GM12875 (cell line): ENCODE data around the gene RPS6KA2.
"Not testable (repeated sequence)": the region's sequence is repeated elsewhere in the genome, so short reads cannot be mapped to it uniquely, and the experiment has no call there.

Experiments used
- H3K4me3 ChIP-seq: one replicate; pipeline ENCODE4 v1.5.1; 2011; ENCODE audit warnings: low read depth, low read length, control low read depth
- TF ChIP-seq, protein P1 (sequence below): IDR thresholded peaks from 2 replicates; pipeline ENCODE4 v1.5.1; 2011; ENCODE audit warnings: low read depth, mild to moderate bottlenecking, control low read depth, inconsistent platforms, low read length, moderate library complexity, borderline replicate concordance; ENCODE audit not compliant: insufficient read depth

RPS6KA2 gene

DNA sequence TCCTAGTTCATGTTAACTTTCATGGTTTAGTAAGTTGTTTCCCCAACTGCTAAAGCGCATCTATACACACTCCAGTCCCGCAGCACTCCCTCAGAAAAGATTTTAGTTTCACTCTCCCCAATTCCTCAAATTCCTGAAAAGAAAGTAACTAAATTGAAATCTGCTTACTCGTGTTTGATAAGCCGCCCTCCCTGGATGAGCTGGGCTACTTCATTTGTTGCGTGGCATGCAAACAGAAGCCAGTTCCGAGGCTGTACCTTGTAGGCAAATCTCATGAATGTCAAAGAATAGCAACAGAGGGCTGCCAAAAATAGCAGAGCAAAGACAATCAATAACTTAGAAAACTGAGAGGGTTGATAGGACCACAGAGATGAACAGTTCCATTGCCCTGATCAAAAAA is 261.2 kb downstream of the RPS6KA2 start:
- TF ChIP-seq, protein P1, sequence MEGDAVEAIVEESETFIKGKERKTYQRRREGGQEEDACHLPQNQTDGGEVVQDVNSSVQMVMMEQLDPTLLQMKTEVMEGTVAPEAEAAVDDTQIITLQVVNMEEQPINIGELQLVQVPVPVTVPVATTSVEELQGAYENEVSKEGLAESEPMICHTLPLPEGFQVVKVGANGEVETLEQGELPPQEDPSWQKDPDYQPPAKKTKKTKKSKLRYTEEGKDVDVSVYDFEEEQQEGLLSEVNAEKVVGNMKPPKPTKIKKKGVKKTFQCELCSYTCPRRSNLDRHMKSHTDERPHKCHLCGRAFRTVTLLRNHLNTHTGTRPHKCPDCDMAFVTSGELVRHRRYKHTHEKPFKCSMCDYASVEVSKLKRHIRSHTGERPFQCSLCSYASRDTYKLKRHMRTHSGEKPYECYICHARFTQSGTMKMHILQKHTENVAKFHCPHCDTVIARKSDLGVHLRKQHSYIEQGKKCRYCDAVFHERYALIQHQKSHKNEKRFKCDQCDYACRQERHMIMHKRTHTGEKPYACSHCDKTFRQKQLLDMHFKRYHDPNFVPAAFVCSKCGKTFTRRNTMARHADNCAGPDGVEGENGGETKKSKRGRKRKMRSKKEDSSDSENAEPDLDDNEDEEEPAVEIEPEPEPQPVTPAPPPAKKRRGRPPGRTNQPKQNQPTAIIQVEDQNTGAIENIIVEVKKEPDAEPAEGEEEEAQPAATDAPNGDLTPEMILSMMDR = no peak
- no peak overlapping the region for H3K4me3 ChIP-seq

DNA sequence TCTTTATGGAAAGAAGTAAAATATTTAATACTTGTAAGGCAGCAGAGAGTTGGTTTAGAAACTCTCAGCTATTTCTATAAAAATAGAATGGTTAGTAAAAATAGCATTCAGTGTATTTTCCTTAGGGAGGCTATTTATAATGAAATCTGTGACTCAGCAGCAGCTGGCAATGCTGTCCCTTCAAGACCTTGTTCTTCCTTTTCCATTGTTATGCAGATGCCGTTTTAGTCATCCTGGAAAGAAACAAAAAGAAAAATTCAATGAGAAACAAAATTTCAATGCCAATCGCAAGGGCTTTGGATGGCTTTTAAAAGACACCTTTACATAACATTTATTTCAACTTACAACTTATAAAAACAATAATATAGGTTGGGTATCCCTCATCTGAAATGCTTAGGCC is 261.8 kb downstream of the RPS6KA2 start:
- no peak overlapping the region for H3K4me3 ChIP-seq
- TF ChIP-seq, protein P1 = no peak

DNA sequence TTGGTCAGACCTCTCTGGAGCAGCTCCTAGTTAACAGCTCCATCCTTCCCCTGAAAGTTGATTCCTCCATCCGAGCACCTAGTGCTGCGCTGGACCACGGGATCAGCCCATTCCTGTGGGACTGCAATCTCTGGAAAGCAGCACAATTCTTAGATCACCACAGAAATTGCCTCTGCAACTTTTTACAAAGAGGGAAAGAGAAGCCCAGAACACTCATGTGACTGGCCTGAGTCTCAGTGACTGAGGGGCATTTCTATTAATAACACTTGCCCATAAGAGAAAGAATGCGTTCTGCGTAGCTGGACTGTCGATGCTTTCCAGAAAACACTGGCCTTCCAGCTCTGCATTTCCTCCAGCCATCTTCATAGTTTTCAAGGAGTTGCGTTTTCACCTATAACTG is 262.6 kb downstream of the RPS6KA2 start:
- TF ChIP-seq, protein P1 = no peak
- H3K4me3 ChIP-seq = no peak overlapping the region

DNA sequence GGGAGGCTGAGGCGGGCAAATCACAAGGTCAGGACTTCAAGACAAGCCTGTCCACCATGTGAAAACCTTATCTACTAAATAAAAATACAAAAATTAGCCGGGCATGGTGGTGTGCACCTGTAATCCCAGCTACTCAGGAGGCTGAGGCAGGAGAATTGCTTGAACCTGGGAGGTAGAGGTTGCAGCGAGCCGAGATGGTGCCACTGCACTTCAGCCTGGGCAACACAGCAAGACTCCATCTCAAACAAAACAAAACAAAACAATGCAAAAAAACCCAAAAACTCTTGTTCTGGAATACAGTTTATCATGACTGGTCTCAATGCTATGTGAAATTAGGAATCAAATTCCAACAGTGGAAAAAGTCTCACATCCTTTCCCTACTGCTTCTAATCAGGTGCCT is 264.6 kb downstream of the RPS6KA2 start:
- not testable (repeated sequence) for H3K4me3 ChIP-seq

DNA sequence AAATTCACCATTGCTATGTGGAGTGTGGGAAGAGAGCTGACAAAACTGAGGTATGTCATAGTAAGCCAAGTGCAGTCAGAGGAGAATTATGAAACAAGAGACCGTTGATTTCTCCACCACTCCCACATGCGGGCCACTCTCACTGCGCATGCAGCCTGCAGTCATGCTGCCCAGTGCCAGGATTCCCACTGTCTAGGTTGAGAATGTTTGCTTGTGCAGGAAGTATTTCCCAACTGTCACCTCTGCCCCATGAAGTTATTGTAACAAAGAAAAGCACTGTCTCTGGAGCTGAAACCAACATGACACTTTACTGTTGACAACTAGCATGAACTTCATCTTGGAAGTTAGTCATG is 266.0 kb downstream of the RPS6KA2 start:
- no peak overlapping the region for H3K4me3 ChIP-seq
- TF ChIP-seq, protein P1 = no peak

DNA sequence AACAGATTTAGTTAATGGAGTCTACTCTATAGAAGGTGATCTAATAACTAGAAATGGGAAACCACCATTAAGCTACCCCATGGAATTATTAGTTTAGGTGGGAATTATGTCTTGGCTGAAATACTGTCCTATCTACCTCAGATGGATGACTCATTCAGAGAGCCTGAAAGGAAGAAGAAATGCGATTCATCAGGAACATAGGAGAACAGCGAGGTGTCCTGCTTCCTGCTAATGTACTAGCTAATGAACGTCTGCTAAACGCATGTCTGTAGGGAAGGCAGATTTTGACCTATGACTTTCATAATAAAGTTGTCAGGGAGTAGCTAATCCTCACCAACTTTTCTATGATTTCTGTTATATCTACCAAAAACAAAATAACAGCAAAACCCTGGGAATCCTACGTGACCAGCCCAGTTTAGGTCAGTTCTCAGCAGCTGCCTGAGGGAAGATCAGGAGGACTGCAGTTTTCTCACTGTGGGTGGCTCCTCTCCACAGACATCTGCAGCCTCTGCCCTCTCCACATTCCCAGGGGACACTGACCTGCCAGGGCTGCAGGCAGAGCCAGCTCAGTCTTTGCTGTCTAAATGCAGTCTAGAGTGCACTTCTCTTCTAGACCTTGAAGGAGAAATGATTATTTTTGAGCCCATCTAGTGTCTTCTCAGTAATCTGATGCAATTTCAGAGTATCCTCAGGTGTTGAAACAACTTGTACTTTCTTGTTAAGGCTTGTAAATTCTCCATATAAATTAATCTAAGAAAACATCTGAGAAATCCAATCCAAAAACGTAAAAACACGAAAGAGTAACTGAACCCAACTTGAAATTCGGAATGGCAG is 266.6 kb downstream of the RPS6KA2 start:
- TF ChIP-seq, protein P1 = no peak
- H3K4me3 ChIP-seq = no peak overlapping the region
